ENCODE results near the gene SNX4.

DNA sequence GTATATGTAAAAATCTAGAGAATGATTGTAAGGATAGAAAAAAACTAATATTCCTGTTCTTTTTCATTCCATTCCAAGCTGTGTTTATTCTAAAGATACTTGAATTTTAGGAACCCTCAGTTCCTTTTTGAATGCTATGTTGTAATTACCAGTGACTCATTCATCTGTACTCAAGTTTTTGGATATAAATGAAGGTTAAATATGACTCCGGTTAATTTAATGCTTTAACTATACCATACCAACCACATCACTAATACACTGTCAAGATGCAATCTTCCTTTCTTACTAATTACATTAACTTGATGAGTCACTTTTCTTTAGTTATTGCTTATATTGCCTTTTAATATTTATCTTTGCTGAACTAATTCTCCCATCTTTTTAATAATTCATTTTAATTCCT, 76.1 kb downstream of the SNX4 start:
- TF ChIP-seq POLR2AphosphoS5 (IDR thresholded peaks at IDR 0.05; ENCODE audit: low read depth, low read length) (peak; percentile 48; the same call in 1 of the 2 replicates), MEF2A (IDR thresholded peaks at IDR 0.05; ENCODE audit: borderline replicate concordance, low read depth) (no peak), GABPA (IDR thresholded peaks at IDR 0.05; ENCODE audit: low read depth) (no peak), EP300 (IDR thresholded peaks at IDR 0.05; ENCODE audit: borderline replicate concordance in 1 of 2, low read depth in 1 of 2, low read length in 1 of 2) (no peak), FOXM1 (IDR thresholded peaks at IDR 0.05; ENCODE audit: low read depth) (no peak), JUND (IDR thresholded peaks at IDR 0.05) (peak; percentile 68), YY1 (IDR thresholded peaks at IDR 0.05; ENCODE audit: low read depth) (no peak), TAF1 (IDR thresholded peaks at IDR 0.05; ENCODE audit: borderline replicate concordance, low read depth, low read length) (no peak), SMC3 (IDR thresholded peaks at IDR 0.05; ENCODE audit: low read depth, low read length) (no peak)
- TF ChIP-seq, protein P1, sequence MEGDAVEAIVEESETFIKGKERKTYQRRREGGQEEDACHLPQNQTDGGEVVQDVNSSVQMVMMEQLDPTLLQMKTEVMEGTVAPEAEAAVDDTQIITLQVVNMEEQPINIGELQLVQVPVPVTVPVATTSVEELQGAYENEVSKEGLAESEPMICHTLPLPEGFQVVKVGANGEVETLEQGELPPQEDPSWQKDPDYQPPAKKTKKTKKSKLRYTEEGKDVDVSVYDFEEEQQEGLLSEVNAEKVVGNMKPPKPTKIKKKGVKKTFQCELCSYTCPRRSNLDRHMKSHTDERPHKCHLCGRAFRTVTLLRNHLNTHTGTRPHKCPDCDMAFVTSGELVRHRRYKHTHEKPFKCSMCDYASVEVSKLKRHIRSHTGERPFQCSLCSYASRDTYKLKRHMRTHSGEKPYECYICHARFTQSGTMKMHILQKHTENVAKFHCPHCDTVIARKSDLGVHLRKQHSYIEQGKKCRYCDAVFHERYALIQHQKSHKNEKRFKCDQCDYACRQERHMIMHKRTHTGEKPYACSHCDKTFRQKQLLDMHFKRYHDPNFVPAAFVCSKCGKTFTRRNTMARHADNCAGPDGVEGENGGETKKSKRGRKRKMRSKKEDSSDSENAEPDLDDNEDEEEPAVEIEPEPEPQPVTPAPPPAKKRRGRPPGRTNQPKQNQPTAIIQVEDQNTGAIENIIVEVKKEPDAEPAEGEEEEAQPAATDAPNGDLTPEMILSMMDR (IDR thresholded peaks at IDR 0.05), result no peak
- TF ChIP-seq, protein P2, sequence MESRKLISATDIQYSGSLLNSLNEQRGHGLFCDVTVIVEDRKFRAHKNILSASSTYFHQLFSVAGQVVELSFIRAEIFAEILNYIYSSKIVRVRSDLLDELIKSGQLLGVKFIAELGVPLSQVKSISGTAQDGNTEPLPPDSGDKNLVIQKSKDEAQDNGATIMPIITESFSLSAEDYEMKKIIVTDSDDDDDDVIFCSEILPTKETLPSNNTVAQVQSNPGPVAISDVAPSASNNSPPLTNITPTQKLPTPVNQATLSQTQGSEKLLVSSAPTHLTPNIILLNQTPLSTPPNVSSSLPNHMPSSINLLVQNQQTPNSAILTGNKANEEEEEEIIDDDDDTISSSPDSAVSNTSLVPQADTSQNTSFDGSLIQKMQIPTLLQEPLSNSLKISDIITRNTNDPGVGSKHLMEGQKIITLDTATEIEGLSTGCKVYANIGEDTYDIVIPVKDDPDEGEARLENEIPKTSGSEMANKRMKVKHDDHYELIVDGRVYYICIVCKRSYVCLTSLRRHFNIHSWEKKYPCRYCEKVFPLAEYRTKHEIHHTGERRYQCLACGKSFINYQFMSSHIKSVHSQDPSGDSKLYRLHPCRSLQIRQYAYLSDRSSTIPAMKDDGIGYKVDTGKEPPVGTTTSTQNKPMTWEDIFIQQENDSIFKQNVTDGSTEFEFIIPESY (IDR thresholded peaks at IDR 0.05; ENCODE audit: borderline replicate concordance, low read depth), result no peak

Data from SK-N-SH (cell line).